GM21367 (cell line): Measurements from ENCODE around the gene NMNAT3.

Source experiments
- ATAC-seq: cut with Tn5 transposase; IDR thresholded peaks from one replicate; pipeline ENCODE4 v1.9.1; 2021; ENCODE audit not compliant: unreplicated experiment

NMNAT3 gene

DNA sequence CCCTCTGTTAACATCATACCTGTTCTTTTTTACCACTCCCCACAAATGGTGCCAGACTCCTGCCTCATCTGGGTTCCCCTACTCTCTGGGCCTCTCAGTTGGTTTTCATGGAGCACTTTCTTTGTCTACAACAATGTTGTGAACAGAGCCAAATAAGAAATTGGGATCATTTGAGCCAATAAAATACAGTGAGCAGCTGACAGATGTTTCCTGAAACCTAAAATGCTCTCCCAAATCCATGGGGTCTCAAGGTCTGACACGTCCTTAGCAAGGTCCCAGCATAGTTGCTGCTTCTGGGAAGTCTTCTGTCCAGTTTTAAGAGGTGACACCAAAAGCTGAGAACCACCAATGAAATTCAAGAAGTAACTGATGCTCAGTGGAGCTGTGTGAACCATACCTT lies 1.7 kb downstream of the NMNAT3 start:
- no peak for ATAC-seq

GRCh38 chr3:139675327-139675726 lies 2.4 kb downstream of the NMNAT3 start:
- ATAC-seq, result no peak

- ATAC-seq, result no peak
Measured at GRCh38 chr3:139674571-139675260, 3.1 kb downstream of the NMNAT3 start.

- no peak for ATAC-seq
Measured at GRCh38 chr3:139672884-139673283, 4.9 kb downstream of the NMNAT3 start.

DNA sequence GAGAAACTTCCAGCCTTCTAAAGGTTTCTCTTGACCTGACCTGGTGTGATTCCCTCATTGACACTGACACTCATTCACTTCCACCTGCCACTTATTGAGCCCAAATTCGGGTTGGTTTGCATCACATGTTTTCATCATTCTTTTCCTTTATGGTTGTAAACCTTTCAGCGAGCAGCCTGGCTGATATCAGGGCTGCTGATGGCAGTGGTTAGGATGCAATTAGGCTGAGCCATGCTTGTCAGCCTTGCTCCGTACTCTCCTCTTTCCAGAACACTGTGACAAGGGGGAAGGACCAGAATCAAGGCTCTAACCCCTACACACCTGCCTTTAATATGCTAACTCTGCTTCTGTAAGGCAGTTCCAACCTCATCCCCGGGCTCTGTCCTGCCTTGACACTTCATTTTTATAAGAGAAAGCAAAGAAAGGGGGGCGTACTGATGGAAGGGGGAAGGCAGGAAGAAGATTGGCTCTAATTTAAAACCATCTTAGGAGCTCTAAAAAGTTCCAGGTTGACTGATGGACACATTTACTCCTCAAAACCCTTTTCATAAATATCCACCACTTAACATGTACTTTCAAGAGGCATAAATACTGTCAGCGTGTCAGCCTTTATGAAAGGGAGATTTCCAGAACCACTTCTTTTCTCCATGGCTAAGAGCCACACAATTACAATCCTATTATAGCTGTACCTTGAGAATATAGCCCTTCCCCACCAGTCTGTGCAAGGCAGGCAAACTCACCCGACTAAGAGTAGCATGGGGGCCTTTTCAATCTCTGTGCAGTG lies 5.7 kb downstream of the NMNAT3 start:
- no peak for ATAC-seq

- ATAC-seq, result no peak
Measured at GRCh38 chr3:139671107-139671506, 6.7 kb downstream of the NMNAT3 start.

- ATAC-seq, result no peak
Measured at GRCh38 chr3:139670196-139670595, 7.6 kb downstream of the NMNAT3 start.

DNA sequence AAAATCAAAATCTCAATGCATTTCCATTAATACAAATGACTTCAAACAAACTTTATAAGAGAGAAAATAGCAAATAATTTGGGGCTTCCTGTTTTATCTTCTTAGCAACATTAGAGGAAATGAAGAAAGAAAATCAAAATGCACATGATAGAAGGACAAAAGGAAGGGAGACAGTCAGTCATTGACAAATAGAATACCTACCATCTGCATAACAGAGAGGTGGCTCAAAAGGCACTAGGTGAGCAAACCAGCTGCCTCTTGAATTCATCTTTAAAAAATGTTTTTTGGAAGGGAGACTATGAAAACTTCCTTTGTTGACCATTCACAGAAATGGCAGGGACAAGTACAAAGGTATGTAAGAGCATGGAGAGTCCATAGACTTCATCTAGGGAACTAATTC lies 9.4 kb downstream of the NMNAT3 start:
- no peak for ATAC-seq

DNA sequence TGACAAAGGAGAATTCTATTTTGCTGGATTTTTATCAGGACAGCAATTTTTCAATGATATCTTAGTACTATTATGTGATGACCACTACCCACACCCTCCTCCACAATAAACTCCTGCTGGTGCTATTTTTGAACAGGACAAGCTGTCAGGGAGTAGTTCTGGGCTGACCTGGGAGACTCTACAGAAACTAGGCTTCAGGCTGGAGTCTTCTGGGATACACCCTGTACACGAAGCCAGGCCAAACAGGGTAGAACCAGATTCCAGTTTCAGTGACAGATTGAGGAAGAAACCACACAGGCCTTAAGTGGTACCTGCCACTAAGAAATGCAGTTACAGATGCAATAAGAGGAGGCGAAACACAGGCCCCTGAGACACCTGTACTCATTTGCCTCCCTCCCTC lies 12.8 kb downstream of the NMNAT3 start:
- no peak for ATAC-seq

GRCh38 chr3:139660269-139660668 lies 17.5 kb downstream of the NMNAT3 start:
- ATAC-seq, result no peak

DNA sequence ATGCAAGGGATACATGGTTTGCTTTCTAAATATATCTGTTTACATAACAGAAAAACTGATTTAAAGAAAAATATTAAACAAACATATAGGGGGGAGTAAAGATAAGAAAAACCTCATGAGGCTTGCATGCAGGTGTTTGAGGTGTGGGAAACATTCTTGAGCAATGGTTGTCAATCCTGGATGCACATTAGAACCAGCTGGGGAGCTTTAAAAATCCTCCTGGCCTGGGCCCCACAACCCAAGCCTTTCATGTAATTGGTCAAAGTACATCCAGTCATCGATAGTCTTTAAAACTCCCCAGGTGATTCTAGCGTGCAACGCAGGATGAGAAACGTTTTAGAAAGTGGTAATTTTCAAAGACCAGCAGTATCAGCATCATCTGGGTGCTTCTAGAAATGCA lies 18.3 kb downstream of the NMNAT3 start:
- no peak for ATAC-seq

DNA sequence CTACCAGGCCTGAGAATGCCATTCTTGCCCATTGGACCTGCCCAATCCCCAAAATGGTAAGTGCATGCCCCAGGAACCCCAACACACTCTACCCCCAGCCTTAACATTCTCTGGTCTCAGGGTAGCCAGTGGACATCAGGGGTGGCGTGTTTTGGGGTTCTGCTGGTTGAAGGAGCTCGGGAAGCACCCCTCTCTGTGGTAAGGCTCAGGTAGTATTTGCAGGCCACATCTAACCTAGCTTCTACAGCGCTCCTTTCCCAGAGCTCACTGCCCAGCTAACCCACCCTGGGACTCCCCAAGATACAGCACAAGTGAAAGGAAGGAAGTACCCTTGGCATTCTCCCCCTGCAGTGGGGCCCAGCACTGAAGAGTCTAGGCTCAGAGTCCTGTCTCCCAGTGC lies 19.8 kb downstream of the NMNAT3 start:
- no peak for ATAC-seq

DNA sequence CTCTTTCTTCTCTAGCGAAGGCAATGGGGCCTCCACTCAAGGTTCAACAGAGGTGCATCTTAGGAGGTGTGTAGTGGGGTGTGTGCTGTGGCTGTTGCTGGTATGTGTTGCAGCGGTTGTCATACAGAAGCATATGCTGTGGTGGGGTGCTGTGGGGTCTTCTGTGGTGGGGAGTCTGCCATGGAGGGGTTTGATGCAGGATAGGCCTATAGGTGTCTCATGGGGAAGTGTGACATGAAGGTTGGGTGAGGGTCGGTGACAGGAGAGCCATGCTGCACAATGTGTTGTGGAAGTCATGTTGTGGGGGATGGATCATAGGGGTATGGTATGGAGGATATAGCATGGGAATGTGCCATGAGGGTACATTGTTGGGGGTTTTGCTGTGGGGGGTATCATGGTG lies 20.3 kb downstream of the NMNAT3 start:
- no peak for ATAC-seq

GRCh38 chr3:139655909-139656595 lies 21.7 kb downstream of the NMNAT3 start:
- ATAC-seq, result no peak

- no peak for ATAC-seq
Measured at GRCh38 chr3:139654637-139655365, 23.0 kb downstream of the NMNAT3 start.

GRCh38 chr3:139653582-139653981 lies 24.2 kb downstream of the NMNAT3 start:
- ATAC-seq, result no peak

GRCh38 chr3:139652561-139652960 lies 25.2 kb downstream of the NMNAT3 start:
- no peak for ATAC-seq

DNA sequence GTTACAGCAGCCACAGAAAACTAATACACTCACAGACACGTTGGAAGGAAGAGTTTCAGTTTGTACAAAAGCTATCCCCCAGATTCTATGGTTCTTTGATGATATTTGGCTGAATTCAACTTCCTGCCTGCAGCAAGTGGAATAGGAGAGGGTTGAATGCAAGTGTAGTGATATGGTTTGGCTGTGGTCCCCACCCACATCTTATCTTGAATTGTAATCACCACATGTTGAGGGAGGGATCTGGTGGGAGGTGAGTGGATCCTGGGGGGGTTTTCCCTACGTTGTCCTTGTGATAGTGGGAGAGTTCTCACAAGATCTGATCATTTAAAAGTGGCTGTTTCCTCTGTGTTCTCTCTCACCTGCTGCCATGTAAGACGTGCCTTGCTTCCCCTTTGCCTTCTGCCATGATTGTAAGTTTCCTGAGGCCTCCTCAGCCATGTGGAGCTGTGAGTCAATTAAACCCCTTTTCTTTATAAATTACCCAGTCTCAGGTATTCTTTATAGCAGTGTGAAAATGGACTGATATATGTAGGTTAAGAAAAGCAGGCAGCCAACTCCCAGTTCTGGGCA lies 29.8 kb downstream of the NMNAT3 start:
- ATAC-seq, result no peak

DNA sequence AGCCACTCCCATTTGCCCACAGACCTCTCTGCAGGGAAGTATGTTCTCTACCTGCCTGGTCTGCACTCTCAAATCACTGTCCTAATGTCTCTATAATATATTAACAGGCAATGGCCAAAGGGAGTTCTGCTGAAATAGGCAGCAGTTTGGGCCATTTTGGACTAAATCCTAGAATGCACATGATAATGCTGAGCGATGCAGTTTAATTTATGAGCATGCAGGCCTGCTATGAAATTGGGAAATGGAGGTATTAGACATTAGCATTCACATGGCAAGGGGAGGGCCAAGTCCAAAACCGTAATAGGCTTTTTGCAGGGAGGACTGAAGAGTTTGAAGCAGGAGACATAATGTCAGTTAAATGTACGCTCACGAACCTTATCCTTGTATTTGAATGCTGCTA lies 31.3 kb downstream of the NMNAT3 start:
- no peak for ATAC-seq

DNA sequence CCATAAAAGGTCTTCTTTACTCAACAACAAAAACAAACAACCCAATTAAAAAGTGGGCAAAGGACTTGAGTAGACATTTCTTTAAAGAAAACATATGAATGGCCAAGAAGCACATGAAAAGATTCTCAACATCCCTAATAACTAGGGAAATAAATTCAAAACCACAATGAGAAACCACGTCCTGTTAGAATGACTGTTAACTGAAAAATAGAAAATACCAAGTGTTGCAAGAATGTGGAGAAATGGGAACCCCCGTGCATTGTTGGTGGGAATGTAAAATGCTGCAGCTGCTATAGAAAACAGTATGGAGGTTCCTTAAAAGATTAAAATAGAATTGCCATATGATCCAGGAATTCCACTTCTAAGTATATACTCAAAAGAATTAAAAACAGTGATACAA lies 34.8 kb downstream of the NMNAT3 start:
- no peak for ATAC-seq

DNA sequence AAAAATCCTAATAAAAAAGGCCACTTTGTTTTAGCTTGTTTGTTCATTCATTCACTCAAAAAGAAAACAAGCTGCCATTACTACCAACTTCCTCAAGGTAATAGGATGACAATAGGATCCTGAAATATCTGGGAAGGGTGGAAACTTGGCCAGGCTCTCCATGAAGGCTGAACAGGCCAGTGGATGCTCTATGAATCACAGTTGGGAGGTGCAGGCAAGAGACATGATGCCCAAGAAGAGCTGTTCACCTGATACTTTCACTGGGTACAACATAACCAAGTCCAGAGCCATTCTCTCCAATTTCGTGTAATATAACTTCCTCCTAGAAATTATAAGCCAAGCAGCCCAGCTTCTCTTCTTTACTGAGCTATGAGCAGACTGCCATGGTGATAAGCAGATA lies 37.3 kb downstream of the NMNAT3 start:
- ATAC-seq, result no peak
